Measurements from ENCODE around the gene DEPDC5. TPM values are rescaled to one million over a fixed set of nuclear protein-coding genes. Genes with fewer than 3 reads are reported as not detected.

Gene DEPDC5
- total and polyA plus RNA-seq, 9 of the 15 experiments (the other 6 are each of a cell fraction or from before 2014, with no cell fraction given) = 2.3 to 12.3 (median 10.7) TPM

GRCh38 chr22:31953261-31953660 is 199.4 kb downstream of the DEPDC5 start (continued):
- TF ChIP-seq TSHZ1 (CRISPR knock-in tag; IDR thresholded peaks at IDR 0.05) = no peak
- TF ChIP-seq, protein P1, sequence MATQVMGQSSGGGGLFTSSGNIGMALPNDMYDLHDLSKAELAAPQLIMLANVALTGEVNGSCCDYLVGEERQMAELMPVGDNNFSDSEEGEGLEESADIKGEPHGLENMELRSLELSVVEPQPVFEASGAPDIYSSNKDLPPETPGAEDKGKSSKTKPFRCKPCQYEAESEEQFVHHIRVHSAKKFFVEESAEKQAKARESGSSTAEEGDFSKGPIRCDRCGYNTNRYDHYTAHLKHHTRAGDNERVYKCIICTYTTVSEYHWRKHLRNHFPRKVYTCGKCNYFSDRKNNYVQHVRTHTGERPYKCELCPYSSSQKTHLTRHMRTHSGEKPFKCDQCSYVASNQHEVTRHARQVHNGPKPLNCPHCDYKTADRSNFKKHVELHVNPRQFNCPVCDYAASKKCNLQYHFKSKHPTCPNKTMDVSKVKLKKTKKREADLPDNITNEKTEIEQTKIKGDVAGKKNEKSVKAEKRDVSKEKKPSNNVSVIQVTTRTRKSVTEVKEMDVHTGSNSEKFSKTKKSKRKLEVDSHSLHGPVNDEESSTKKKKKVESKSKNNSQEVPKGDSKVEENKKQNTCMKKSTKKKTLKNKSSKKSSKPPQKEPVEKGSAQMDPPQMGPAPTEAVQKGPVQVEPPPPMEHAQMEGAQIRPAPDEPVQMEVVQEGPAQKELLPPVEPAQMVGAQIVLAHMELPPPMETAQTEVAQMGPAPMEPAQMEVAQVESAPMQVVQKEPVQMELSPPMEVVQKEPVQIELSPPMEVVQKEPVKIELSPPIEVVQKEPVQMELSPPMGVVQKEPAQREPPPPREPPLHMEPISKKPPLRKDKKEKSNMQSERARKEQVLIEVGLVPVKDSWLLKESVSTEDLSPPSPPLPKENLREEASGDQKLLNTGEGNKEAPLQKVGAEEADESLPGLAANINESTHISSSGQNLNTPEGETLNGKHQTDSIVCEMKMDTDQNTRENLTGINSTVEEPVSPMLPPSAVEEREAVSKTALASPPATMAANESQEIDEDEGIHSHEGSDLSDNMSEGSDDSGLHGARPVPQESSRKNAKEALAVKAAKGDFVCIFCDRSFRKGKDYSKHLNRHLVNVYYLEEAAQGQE (IDR thresholded peaks at IDR 0.05; ENCODE audit: borderline replicate concordance) = no peak
- TF ChIP-seq, protein P1 (CRISPR knock-in tag; IDR thresholded peaks at IDR 0.05; ENCODE audit: low read depth) = no peak
- TF ChIP-seq HIVEP1 (CRISPR knock-in tag; IDR thresholded peaks at IDR 0.05) = no peak
- no peak for TF ChIP-seq JUND (IDR thresholded peaks at IDR 0.05; ENCODE audit: borderline replicate concordance, low read depth, low read length)
- TF ChIP-seq JUND (tag; IDR thresholded peaks at IDR 0.05; ENCODE audit: borderline replicate concordance, low read depth, low read length) = no peak

Measured in K562 (cell line).